ENCODE measurements around the gene SLC22A7.
"Not testable (repeated sequence)": the region's sequence is repeated elsewhere in the genome, so short reads cannot be mapped to it uniquely, and the experiment has no call there.

- TF ChIP-seq POLR2A, POLR2AphosphoS5, TAF1 (IDR thresholded peaks at IDR 0.05; ENCODE audit: low read depth, low read length): not testable (repeated sequence)
Measured at GRCh38 chr6:43351951-43352350, 53.9 kb downstream of the SLC22A7 start.
